ENCODE results near the gene TSTD1.
A peak's percentile ranks its signal among the peaks of the same experiment; 100 is the strongest.
"Not testable (repeated sequence)": the region's sequence is repeated elsewhere in the genome, so short reads cannot be mapped to it uniquely, and the experiment has no call there.

TSTD1 gene

DNA sequence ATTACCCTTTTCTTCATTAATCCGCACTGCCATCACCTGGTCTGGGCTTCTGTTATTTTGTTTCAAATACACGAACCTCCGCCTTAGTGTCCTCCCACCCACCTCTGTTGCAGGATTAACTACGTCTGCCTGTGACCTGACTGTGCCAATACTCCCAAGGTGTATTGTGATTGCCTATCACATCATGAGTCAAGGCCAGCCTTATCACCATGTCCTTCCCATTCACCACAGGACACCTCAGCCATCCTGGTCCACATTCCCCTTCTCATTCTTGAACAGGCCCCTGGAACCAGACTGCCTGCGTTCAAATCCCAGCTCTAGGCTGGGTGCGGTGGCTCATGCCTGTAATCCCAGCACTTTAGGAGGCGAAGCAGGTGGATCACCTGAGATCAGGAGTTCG lies 32.2 kb downstream of the TSTD1 start:
- DNase-seq, result no peak

DNA sequence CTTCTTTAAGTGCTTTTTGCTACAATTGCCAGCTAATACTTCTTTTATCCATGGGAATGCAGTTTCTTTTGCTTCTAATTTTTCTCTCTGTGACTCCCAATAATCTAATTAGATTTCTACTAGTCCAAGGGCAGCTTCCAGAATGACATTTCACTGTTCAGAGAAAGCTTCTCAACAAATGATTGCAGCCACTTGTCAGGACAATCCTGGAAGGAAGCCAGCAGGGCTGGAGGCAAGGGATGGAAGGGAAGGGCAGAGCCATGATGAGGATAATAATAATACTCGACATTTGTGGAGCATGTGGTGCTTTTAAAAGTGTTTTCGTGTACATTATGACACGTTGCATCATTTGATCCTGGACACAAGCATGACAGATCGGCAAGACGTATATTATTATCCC lies 37.2 kb downstream of the TSTD1 start:
- DNase-seq, result no peak

DNA sequence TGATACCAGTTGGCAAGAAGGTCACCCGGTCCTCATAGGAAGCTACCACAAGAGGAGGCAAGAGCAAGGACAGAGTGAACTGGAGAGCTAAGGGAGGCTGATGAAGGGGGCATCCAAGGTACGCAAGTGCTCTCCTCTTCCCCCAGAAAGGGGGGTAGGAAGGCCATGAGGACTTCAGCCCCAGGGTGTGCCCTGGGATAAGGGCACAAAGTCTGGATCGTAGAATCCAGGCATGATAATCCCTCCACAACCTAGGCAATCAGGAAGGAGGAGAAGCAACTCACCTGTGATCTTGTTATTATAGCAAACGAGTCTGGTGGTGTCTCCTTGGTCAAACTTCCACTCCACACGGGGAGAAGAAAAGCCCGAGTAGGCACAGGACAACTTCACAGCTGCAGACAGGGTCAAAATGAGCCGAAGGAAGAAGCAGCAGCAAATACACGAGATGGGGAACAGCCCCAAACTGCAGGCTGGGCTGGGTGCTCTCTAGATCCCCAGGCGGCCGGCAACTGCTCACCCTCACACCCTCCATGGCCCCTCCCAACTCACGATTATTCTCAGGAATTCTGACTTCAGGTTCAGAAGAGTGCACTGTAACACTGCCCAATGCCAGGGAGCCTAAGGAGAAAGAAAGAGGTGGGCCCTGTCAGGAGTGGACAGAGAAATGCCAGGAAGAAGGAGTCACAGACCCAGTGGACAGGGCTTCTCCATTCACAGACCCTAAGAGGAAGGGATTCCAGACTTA lies 37.9 kb downstream of the TSTD1 start:
- no peak for DNase-seq

DNA sequence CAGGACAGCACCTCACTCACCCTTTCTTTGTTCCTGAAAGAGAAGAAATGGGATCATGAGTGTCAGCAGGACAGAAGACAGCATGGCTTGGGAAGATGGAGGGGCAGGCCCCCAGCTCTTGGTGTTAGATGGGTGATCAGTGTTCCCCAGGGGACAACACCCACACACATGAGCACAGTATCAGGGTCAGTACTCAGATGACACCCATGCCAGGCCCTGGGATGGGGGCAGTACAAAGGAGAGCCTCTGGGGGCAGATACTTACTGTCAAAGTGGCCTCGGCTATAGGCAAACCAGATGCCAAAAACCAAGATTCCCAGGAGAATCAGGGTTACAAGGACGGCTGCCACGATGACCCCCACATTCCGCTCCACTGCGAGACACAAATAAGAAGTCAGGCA lies 39.4 kb downstream of the TSTD1 start:
- DNase-seq, result no peak

DNA sequence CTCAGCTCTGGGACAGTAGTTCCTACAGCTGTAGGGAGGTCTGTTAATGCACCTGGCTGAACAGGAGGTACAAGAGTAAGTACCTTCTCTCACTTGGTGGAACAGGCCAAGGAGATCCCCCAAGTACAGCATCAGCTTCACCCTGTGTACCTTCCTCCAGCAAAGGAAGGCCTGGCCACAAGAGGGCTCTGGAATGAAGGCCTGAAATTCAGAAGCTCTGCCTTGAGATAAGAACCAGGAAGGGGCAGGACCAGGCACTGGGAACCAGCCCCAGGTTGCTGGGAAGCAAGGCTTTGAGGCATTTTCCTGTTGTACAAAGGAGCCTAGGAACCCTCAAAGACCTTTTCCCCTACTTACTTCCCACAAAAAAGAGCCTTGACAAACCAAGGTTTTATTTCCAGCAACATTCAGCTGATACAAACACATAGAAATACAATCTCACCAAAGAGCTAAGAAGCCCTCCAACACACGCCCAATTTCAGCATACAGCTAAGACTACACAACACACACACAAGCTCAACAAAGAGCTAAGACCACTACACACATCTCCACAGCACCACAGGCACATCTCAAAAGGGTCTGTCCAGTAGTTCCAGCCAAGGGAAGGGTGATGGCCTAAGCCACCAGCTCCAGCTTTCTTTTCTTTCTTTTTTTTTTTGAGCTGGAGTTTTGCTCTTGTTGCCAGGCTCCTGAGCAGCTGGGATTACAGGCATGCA lies 41.3 kb downstream of the TSTD1 start:
- DNase-seq, result peak; percentile 40 to 51

DNA sequence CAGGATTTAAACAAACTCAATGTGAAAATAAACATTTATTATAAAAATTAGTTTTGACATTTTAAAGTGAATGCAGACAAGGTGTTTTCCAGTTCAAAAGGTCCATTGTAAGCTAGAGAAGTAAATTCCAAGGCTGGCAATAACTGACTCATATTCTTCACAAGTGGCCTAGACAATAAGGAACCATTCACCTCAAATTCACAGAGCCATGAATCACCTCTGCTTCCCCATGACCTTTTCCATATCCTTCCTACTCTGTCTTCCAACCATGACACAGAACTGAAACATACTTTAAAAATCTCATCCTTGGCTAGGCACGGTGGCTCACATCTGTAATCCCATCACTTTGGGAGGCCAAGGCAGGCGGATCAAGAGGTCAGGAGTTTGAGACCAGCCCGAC lies 42.6 kb downstream of the TSTD1 start:
- DNase-seq, result no peak

DNA sequence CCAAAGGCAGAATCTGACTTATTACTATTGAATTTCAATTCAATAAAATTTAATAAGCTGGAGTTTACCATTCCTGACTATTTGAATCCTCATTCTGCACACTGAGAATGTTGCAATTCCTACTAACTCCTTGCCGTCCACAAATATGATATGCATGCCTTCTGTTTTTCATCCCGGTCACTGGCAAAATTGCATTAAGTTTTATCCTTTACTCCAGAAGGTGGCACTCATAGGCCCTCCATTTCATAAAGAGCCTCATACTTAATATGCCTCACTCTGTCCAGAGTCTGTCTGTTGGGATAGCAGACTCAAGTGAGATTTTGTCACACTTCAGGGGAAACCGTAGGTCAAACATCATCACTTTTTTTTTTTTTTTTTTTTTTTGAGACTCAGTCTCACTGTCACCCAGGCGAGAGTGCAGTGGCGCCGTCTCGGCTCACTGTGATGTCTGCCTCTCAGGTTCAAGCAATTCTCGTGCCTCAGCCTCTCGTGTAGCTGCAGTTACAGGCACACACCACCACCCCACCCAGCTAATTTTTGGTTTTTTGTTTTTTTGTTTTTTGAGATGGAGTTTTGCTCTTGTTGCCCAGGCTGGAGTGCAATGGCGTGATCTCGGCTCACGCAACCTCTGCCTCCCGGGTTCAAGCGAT lies 45.1 kb downstream of the TSTD1 start:
- DNase-seq, result no peak

DNA sequence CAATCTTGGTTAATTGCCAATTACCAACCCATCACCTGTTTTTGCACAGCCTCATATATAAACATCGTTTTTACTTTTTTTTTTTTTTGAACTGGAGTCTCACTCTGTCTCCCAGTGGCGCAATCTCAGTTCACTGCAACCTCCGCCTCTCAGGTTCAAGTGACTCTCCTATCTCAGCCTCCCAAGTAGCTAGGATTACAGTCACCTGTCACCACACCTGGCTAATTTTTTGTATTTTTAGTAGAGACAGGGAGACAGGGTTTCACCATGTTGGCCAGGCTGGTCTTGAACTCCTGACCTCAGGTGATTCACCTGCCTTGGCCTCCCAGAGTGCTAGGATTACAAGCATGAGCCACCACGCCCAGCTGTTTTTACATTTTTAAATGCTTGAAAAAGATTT lies 46.7 kb downstream of the TSTD1 start:
- DNase-seq, result not testable (repeated sequence)

Measured in activated CD4-positive, alpha-beta T cell treated with anti-CD3 and anti-CD28 coated beads for 4 hours (primary cell).